Suprapubic skin (tissue), 4 donors: Measurements from ENCODE around the gene HAT1.

Source experiments
- CTCF ChIP-seq, 2 donors: fragments of 200-600 bp in 1 of 2; fragments of 450-650 bp in 1 of 2; sonication (generic) in 1 of 2; IDR thresholded peaks; one replicate each; pipeline ENCODE4 v1.5.1; 2016 to 2019; ENCODE audit warnings: antibody characterized with exemption in 2 of 2, mild to moderate bottlenecking in 1 of 2, moderate library complexity in 1 of 2
- POLR2A ChIP-seq, 2 donors: fragments of 450-650 bp; IDR thresholded peaks; one replicate each; pipeline ENCODE4 v1.6.1; 2017; ENCODE audit warnings: antibody characterized with exemption in 2 of 2, mild to moderate bottlenecking in 2 of 2, moderate library complexity in 2 of 2
- POLR2AphosphoS5 ChIP-seq, 3 donors: sonication (generic); formaldehyde crosslinking; IDR thresholded peaks; one replicate each; pipeline ENCODE4 v1.6.1; 2017; ENCODE audit warnings: antibody characterized with exemption in 3 of 3

GRCh38 chr2:171966688-171967087, 44.4 kb downstream of the HAT1 start:
- TF ChIP-seq CTCF (IDR thresholded peaks at IDR 0.05), result no peak
- no peak for TF ChIP-seq POLR2A (IDR thresholded peaks at IDR 0.05)
- TF ChIP-seq POLR2AphosphoS5 (IDR thresholded peaks at IDR 0.05), result no peak
